AG08396 (cell line): Measurements from ENCODE around the gene KDM4C.

Source experiments
- DNase-seq: peaks from one replicate; pipeline ENCODE4 v3.0.0; 2012; ENCODE audit warnings: low spot score, mixed read lengths

Gene KDM4C

GRCh38 chr9:7143645-7144200 is 385.9 kb downstream of the KDM4C start:
- DNase-seq = no peak

GRCh38 chr9:7144265-7145046 is 386.7 kb downstream of the KDM4C start:
- DNase-seq = no peak

GRCh38 chr9:7145361-7146069 is 387.7 kb downstream of the KDM4C start:
- DNase-seq = no peak

GRCh38 chr9:7146582-7146981 is 388.8 kb downstream of the KDM4C start:
- no peak for DNase-seq

- DNase-seq = no peak
Measured at GRCh38 chr9:7147121-7148090, 389.6 kb downstream of the KDM4C start.

- DNase-seq = no peak
Measured at GRCh38 chr9:7148243-7148765, 390.5 kb downstream of the KDM4C start.

GRCh38 chr9:7149258-7149657 is 391.5 kb downstream of the KDM4C start:
- DNase-seq = no peak

- DNase-seq = no peak
Measured at GRCh38 chr9:7150153-7150890, 392.5 kb downstream of the KDM4C start.

- no peak for DNase-seq
Measured at GRCh38 chr9:7153134-7153533, 395.4 kb downstream of the KDM4C start.

GRCh38 chr9:7153566-7153965 is 395.8 kb downstream of the KDM4C start:
- no peak for DNase-seq

GRCh38 chr9:7154003-7154619 is 396.3 kb downstream of the KDM4C start:
- DNase-seq = no peak

- no peak for DNase-seq
Measured at GRCh38 chr9:7154650-7155049, 396.9 kb downstream of the KDM4C start.

GRCh38 chr9:7161469-7161868 is 403.7 kb downstream of the KDM4C start:
- no peak for DNase-seq

- no peak for DNase-seq
Measured at GRCh38 chr9:7163932-7164331, 406.2 kb downstream of the KDM4C start.

GRCh38 chr9:7164440-7165330 is 406.9 kb downstream of the KDM4C start:
- no peak for DNase-seq

GRCh38 chr9:7165331-7165975 is 407.7 kb downstream of the KDM4C start:
- DNase-seq = no peak

GRCh38 chr9:7166074-7166473 is 408.3 kb downstream of the KDM4C start:
- DNase-seq = no peak

- DNase-seq = no peak
Measured at GRCh38 chr9:7169717-7170389, 412.1 kb downstream of the KDM4C start.
